ES-I3 (cell line): ENCODE data around the gene WRAP73.

Experiments
- H3K36me3 ChIP-seq: 2 replicates; pipeline ENCODE4 v1.6.1; 2013; ENCODE audit warnings: mild to moderate bottlenecking, low read length, control low read depth, moderate library complexity; ENCODE audit not compliant: insufficient read depth
- H3K4me1 ChIP-seq: 2 replicates; pipeline ENCODE4 v1.6.1; 2013; ENCODE audit warnings: mild to moderate bottlenecking, control low read depth, low read length; ENCODE audit not compliant: insufficient read depth
- H3K9ac ChIP-seq: 2 replicates; pipeline ENCODE4 v1.6.1; 2013; ENCODE audit warnings: low read depth, mild to moderate bottlenecking, low read length, moderate library complexity
- H3K9me3 ChIP-seq: 2 replicates; pipeline ENCODE4 v1.6.1; 2013; ENCODE audit warnings: mild to moderate bottlenecking, low read length, moderate library complexity; ENCODE audit not compliant: control insufficient read depth, insufficient read depth

The WRAP73 gene

DNA sequence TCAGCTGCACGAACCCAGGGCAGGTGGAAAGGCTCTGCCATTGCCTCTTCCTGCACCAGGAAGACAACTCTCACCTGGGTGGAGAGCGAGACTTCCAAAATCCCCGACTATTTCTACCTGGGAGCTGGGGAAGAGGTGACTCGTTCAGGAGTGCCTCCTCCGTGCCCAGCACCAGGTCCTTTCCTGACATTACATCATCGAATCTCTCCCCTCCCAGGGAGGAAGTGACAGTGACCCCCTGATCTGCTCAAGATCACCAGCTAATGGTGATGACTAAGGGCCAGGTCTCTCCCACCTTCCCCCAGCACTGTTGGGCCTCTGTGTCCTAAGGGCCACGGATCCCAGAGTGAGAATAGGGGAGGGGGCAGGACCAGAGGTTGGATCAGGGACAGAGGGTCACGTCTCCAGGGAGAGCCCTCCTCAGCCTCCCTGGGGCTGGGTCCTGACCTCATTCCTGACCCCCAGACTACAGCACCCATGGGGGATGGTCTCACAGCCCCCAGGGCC lies 45.4 kb downstream of the WRAP73 start:
- Histone ChIP-seq H3K9me3 (peaks cover 2% of the 10 kb centered on the region; the same call in 1 of the 2 replicates), H3K9ac (no peak overlapping the region), H3K4me1 (peaks cover 8% of the 10 kb centered on the region; the same call in 1 of the 2 replicates), H3K36me3 (peaks cover 4% of the 10 kb centered on the region; the same call in 1 of the 2 replicates)

DNA sequence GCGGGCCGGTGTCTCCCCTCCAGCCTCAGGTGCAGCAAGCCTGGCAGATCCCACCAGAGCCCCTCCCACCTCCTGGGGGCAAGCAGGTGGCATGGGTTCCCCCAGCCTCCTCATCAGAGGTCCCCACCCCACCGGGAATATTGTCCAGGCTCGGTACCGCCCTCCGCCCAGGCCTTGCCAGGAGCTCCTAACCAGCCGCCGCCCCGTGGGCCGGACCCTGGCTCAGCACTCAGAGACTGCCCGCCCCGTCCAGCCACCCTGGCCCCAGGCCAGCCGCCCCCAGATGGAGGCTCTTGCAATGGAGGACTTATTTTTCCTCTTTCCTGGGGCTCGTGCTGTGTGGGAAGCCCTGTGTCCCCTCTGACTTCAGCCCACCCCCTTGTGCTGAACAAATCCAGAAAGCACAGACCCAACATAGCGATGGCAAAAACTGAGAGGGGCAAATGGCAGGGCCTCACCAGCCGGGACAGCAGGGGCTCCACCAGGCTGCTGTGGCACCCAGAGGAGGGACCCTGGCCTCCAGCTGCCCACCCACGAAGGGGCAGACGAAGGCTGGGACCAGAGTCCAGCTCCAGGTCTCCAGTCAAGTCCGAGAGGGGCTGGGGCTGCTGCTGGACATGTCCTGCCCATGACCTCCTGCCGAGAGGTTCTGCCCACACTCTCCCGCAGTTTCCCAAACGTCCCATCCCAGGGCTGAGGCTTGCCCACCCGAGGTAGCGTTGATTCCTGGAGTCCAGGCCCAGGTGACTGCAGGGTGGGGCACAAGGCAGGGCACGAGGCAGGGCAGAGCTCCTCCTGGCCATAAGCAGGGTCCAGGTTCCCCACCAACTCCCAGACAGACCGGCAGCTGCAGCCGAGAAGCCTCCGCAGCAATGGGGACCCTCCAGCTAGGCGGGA lies 46.1 kb downstream of the WRAP73 start:
- Histone ChIP-seq H3K4me1 (peaks cover 1% of the 10 kb centered on the region; the same call in 1 of the 2 replicates), H3K36me3 (peaks cover 4% of the 10 kb centered on the region; the same call in 1 of the 2 replicates), H3K9ac (no peak overlapping the region), H3K9me3 (peaks cover 2% of the 10 kb centered on the region; the same call in 1 of the 2 replicates)

DNA sequence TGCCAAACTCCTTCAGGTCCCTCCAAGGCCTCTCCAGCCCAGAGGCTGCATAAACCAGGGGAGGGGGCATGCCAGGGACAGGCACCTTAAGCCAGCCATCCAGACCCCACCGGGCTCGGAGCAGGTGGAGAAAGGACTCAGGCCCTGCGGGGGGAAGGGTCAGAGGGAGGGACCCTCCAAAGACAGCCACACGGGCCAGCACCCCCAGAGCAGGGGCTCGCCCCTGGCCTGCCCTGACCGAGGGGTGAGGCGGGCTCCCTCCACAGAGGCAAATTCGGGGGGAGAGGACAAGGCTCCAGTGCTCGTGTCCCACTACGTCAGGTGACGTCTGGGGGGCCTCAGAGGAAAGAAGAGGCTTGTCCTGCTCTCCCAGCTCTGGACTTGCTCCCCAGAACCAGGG lies 46.7 kb downstream of the WRAP73 start:
- H3K9me3 ChIP-seq: peaks cover 2% of the 10 kb centered on the region; the same call in 1 of the 2 replicates
- no peak overlapping the region for H3K9ac ChIP-seq
- peaks cover 4% of the 10 kb centered on the region; the same call in 1 of the 2 replicates for H3K4me1 ChIP-seq
- peaks cover 4% of the 10 kb centered on the region; the same call in 1 of the 2 replicates for H3K36me3 ChIP-seq

DNA sequence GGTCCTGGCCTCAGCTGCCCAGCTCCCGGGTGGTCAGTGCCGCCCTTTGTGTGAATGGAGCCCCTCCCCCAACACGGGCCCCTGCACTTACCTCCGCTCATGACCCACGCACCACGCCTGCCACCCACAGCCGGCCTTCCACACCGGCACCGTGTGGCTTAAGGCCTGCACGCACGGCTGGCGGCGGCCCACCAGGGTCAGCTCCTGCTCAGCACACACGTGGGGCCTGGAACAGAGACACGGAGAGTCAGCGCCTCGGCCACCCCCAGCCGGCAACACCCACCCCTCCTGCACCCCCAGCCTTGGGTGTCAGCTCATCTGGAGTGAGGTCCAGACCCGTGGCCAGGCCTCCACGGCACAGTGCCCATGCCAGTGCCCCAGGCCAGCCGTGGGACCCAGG lies 47.5 kb downstream of the WRAP73 start:
- Histone ChIP-seq H3K4me1 (peaks cover 10% of the 10 kb centered on the region; the same call in 1 of the 2 replicates), H3K9me3 (peaks cover 2% of the 10 kb centered on the region; the same call in 1 of the 2 replicates), H3K36me3 (peaks cover 4% of the 10 kb centered on the region; the same call in 1 of the 2 replicates), H3K9ac (no peak overlapping the region)

DNA sequence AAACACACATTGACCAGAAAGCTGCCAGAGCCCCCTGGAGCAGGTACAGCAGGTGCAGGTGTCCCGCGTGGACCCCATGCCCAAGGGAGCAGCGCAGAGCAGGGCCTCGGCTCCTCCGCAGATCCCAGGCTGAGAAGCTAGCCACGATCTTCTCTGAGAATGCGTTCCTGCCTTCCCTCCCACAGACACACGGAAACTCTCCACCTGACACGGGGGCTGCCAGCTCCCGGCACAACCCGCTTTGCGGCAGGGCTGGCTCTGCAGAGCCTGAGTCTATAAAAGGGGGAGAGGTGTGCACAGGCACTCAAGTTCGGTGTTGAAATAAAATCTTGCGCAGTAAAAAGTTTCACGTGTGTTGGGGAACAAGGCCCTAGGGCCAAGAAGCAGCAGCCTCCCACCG lies 48.2 kb downstream of the WRAP73 start:
- Histone ChIP-seq H3K9me3 (peaks cover 2% of the 10 kb centered on the region; the same call in 1 of the 2 replicates), H3K36me3 (peaks cover 4% of the 10 kb centered on the region; the same call in 1 of the 2 replicates), H3K4me1 (peaks cover 10% of the 10 kb centered on the region; the same call in 1 of the 2 replicates), H3K9ac (no peak overlapping the region)

DNA sequence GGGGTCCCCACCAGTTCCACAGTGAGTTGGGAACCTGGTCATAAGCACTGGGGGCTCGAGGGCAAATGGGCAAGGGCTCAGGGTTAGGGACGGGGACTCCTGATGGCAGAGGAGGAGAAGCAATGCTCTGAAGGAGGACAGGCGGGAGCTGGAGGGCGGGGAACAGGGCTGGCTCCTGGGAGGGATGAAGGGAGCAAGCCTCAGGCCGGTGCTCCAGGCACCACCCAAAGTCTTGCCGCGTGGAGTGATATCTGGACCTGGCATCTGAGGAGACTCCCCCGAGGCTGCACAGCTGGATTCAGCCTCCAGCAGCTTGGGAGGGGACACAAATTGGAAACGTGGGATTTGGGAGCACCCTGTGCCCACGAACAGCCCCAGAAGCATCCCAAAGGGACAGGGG lies 49.5 kb downstream of the WRAP73 start:
- peaks cover 4% of the 10 kb centered on the region; the same call in 1 of the 2 replicates for H3K36me3 ChIP-seq
- no peak overlapping the region for H3K9ac ChIP-seq
- H3K4me1 ChIP-seq: peaks cover 10% of the 10 kb centered on the region; the same call in 1 of the 2 replicates
- H3K9me3 ChIP-seq: no peaks in the 10 kb centered on the region; the same call in 1 of the 2 replicates

DNA sequence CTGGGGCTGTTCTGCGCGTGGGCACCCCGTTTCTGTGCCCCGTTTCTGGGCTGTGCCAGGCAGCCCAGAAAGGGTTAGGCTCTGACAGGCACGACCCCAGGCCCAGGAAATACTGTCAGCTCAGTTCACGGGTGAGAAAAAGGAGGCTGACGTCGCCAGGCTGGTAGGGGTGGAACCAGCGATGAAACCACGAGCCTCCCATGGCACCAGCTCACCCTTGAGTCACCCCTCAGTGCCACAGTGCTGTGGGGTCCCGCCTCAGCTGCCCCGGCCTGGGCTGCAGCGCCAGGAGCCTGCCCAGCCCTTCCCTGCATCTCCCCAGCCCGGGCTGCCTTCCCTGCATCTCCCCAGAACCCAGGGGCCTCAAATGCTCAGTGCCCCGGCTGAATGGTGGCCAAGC lies 50.1 kb downstream of the WRAP73 start:
- Histone ChIP-seq H3K4me1 (peaks cover 10% of the 10 kb centered on the region; the same call in 1 of the 2 replicates), H3K9me3 (no peaks in the 10 kb centered on the region; the same call in 1 of the 2 replicates), H3K36me3 (peaks cover 4% of the 10 kb centered on the region; the same call in 1 of the 2 replicates), H3K9ac (no peak overlapping the region)

DNA sequence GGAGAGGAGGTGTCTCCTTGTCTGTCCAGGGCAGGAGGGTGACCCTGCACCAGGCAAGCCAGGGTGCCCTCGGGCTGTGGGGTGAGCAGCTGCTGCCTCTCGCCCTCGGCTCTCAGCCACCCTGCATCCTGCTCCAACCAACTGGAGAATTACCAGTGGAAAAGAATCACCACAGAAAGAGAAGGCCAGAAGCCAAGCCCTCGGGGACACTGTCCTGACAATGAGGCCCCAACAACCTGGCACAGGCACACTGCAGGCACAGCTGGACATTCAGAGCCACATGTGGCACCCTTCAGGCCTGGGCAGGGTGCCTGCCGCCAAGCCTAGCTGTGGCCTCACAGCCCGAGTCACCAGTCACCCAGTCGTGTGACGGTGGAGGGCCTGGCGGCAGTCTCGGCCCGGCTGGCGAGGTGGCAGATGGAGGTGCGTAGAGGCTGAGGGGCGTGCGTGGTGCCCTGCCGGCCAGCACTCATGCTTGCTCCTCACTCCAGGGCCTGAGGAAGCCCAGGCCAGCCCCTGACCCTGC lies 50.6 kb downstream of the WRAP73 start:
- H3K36me3 ChIP-seq: peaks cover 4% of the 10 kb centered on the region; the same call in 1 of the 2 replicates
- peaks cover 10% of the 10 kb centered on the region; the same call in 1 of the 2 replicates for H3K4me1 ChIP-seq
- no peak overlapping the region for H3K9ac ChIP-seq
- H3K9me3 ChIP-seq: no peaks in the 10 kb centered on the region

DNA sequence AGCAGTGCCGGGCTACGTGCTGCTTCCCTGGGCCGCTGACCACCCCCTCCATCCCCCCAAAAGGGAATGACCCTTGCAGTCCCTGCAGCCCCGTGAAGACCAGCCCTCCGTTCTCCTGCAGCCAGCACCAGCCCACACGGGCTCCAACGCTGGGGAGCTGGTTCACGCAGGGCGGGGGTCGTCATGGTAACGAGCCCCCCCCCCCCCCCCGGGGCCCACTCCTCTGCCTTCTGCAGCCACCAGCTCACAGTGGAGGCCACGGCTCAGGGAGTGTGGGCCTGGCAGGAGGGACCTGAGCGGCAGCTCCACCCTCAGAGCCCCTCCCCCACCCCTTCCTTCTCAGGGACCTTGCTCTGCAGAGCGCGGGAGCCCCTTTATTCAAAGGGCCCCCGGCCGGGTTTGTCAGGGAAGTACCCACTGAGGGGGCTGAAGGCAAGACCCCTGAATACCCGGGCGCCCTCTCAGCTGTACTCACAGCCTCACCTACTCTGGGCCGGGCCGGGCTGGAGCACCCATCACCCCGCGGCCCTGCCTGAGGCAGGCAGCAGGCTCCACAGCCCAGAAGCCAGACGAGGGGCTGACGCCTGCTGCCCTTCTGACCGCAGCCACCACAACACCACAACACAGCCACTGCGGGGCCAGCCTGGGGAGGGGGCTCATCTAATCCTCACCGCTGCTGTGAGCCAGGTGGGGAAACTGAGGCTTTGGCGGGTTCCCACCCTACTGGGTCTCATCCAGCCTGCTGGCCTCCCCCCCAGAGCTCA lies 51.2 kb downstream of the WRAP73 start:
- H3K9me3 ChIP-seq: no peaks in the 10 kb centered on the region
- H3K9ac ChIP-seq: no peak overlapping the region
- H3K36me3 ChIP-seq: peaks cover 4% of the 10 kb centered on the region; the same call in 1 of the 2 replicates
- peaks cover 12% of the 10 kb centered on the region; the same call in 1 of the 2 replicates for H3K4me1 ChIP-seq

DNA sequence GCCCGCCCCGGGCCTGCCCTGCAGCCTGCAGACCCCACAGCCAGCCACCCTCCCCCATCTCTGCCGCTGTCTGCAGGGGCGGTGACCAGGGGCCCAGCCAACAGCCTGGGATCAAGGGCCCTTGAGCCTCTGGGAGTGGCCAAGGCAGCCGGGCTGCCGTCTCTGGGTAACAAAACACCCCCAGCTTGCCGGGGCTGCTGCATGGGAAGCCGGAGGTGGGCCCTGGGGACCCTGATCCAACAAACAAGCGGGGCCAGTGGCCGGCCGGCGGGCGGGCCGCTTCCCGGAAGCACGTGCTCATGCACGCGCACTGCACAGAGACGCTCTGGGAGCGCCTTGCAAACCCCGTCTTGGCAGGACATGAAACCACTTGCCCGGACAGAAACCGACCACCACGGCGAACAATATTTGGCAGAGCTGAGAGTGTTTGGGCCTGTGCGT lies 51.8 kb downstream of the WRAP73 start:
- Histone ChIP-seq H3K9ac (no peak overlapping the region), H3K9me3 (no peaks in the 10 kb centered on the region), H3K4me1 (peaks cover 14% of the 10 kb centered on the region; the same call in 1 of the 2 replicates), H3K36me3 (peaks cover 4% of the 10 kb centered on the region; the same call in 1 of the 2 replicates)

DNA sequence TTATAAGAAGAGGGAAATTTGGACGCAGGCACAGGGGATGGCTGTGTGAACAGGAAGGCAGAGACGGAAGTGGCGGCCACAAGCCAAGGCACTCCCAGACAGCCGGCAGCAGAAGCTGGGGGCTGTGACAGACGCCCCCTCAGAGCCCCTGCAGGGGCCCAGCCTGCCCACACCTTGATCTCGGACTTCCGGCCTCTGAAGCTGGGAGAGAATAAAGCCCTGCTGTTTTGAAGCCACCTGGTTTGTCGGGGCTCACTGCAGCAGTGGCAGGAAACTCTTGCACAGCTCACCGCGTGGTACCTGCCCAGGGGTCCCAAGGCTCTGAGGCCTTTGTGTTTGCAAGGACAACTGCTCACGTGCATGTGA lies 52.3 kb downstream of the WRAP73 start:
- peaks cover 4% of the 10 kb centered on the region; the same call in 1 of the 2 replicates for H3K36me3 ChIP-seq
- no peak overlapping the region for H3K9ac ChIP-seq
- H3K4me1 ChIP-seq: peaks cover 14% of the 10 kb centered on the region; the same call in 1 of the 2 replicates
- H3K9me3 ChIP-seq: no peaks in the 10 kb centered on the region

DNA sequence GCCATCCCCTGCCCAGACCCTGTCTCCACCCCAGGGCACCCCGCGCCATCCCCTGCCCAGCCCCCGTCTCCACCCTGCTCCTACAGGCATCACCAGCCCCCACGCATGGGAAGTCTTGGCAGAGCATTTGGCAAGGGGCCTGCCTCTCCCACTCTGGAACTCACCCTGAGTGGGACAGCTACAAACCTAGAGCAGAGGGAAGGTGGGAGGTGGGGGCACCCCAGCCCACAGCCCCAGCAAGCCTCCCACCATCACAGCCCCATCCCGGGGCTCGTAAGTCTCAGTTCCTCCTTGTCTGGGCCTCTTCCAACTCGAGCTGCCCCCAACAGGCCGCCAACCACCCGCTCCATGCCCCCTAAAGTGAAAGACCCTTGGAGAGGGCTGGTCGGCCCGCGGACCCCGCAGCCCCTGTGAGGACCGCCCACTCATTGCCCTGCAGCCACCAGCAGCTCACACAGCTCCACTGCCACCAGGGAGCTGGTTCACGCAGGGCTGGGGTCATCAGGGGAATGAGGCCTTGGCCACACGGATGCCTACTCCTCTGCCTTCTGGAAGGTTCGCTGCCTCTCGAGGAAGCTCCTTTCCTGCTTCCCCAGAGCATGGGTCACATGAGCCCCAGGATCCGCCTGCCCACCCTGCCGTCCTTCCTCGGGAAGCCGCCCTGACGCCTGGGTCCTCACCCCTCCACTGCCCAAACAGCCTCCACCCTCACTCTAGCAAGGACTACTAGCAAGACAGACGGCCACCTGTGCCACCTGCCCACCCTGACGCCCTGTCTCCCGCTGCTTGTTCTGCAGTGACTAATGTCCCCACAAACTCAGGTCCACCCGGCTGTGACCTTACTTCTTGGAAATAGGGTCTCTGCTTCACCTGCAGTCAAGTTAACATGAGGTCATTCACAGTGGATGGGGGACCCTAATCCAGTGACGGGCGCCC lies 53.0 kb downstream of the WRAP73 start:
- Histone ChIP-seq H3K9me3 (no peaks in the 10 kb centered on the region), H3K36me3 (peaks cover 4% of the 10 kb centered on the region; the same call in 1 of the 2 replicates), H3K4me1 (peaks cover 14% of the 10 kb centered on the region; the same call in 1 of the 2 replicates), H3K9ac (no peak overlapping the region)

DNA sequence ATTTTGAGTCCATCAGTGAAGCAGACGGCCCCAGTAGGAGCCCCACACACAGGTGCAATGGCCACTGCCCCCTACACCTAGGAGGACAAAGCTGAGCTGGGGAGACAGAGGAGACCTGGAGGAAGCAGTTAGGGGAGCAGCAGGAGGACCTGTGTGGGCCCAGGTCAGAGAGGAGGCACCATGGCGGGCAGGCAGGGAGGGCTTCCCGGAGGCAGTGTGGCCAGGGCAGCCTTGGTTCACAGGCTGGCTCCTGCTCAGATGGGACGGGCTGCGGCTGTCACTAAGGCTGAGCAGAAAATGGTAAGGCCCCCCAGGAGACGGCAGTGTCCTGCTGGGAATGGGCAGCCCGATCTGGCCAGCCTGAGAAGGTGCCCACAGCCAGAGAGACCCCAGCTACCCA lies 54.0 kb downstream of the WRAP73 start:
- Histone ChIP-seq H3K9me3 (no peaks in the 10 kb centered on the region), H3K9ac (no peak overlapping the region), H3K4me1 (peaks cover 14% of the 10 kb centered on the region; the same call in 1 of the 2 replicates), H3K36me3 (peaks cover under 1% of the 10 kb centered on the region; the same call in 1 of the 2 replicates)
